ENCODE results near the gene AHSP. TPM values are rescaled to one million over a fixed set of nuclear protein-coding genes. Genes with fewer than 3 reads are reported as not detected.

AHSP gene
- polyA plus RNA-seq, 4 donors: 3.9 to 29.0 (median 6.7) TPM

Other genes with a start within 250 kb of the AHSP start
- gene ITGAX, start 172.7 kb upstream of the AHSP start, polyA plus RNA-seq (ENCODE audit: insufficient read length in 4 of 4): 1 to 10 TPM in 1 of 4 donors, under 1 TPM in 3; 0.30 to 1.3 (median 0.55) TPM
- under 1 TPM; 0.06 to 0.43 (median 0.21) TPM for gene ITGAD, start 134.6 kb upstream of the AHSP start, polyA plus RNA-seq (ENCODE audit: insufficient read length in 4 of 4)
- 1 to 10 TPM in 2 of 4 donors, under 1 TPM in 2; 0.59 to 1.6 (median 1.2) TPM for gene COX6A2, start 99.5 kb upstream of the AHSP start, polyA plus RNA-seq (ENCODE audit: insufficient read length in 4 of 4)
- 1 to 10 TPM; 3.1 to 3.5 (median 3.5) TPM for gene ZNF843, start 85.1 kb upstream of the AHSP start, polyA plus RNA-seq (ENCODE audit: insufficient read length in 4 of 4)
- gene ARMC5, start 68.4 kb upstream of the AHSP start, polyA plus RNA-seq (ENCODE audit: insufficient read length in 4 of 4): 10 to 100 TPM in 3 of 4 donors, 1 to 10 TPM in 1; 9.5 to 17.5 (median 14.8) TPM
- gene TGFB1I1, start 55.7 kb upstream of the AHSP start, polyA plus RNA-seq (ENCODE audit: insufficient read length in 4 of 4): 10 to 100 TPM; 36.1 to 57.8 (median 49.3) TPM
- gene SLC5A2, start 44.8 kb upstream of the AHSP start, polyA plus RNA-seq (ENCODE audit: insufficient read length in 4 of 4): 10 to 100 TPM; 37.3 to 72.3 (median 54.2) TPM
- 100 to 1,000 TPM in 1 of 4 donors, 10 to 100 TPM in 3; 70.2 to 103 (median 87.8) TPM for gene RUSF1, start 19.5 kb upstream of the AHSP start, polyA plus RNA-seq (ENCODE audit: insufficient read length in 4 of 4)